B cell (primary cell): Measurements from ENCODE around the gene TCERG1L. TPM values are rescaled to one million over a fixed set of nuclear protein-coding genes. Genes with fewer than 3 reads are reported as not detected.

ENCODE experiments used
- ATAC-seq: fragments of 200-7000 bp; cut with Tn5 transposase; one replicate; pipeline ENCODE4 v1.10.0; 2021; ENCODE audit warnings: low read depth, mild to moderate bottlenecking, moderate number of reproducible peaks, moderate library complexity
- CTCF ChIA-PET: fragments of 350-600 bp; sonication (Branson Sonifier 250); formaldehyde crosslinking; loops from one replicate; lab custom pipeline; 2021; ENCODE audit warnings: antibody characterized with exemption, inconsistent platforms; lab: Charles Lee
- POLR2A ChIA-PET: fragments of 350-600 bp; sonication (Branson Sonifier 250); formaldehyde crosslinking; loops from one replicate; lab custom pipeline; 2021; ENCODE audit warnings: antibody characterized with exemption; lab: Charles Lee
- DNase-seq: peaks from one replicate; pipeline ENCODE4 v3.0.0; 2013
- H2AFZ ChIP-seq: 2 replicates; pipeline ENCODE4 v1.6.1; 2012; ENCODE audit warnings: mild to moderate bottlenecking, low read depth, low read length; ENCODE audit not compliant: insufficient read depth, poor library complexity, severe bottlenecking
- H3K27ac ChIP-seq, 2 donors: 1 replicate in 1 of 2; 2 replicates in 1 of 2; pipeline ENCODE4 v1.5.1; 2012 to 2013; ENCODE audit warnings: low read length in 2 of 2, mild to moderate bottlenecking in 2 of 2, moderate library complexity in 1 of 2
- H3K27me3 ChIP-seq, 4 experiments: fragments of 200-600 bp in 1 of 4; sonication (generic) in 1 of 4; replicated peaks in 1 of 4; 1 replicate in 2 of 4; 2 replicates in 2 of 4; pipeline versions ENCODE4 v1.6.1 to v1.7.0; 2013 to 2016; ENCODE audit warnings: low read length in 3 of 4, mild to moderate bottlenecking in 2 of 4, mixed read lengths in 1 of 4, moderate library complexity in 1 of 4; ENCODE audit not compliant: insufficient read depth in 4 of 4, control insufficient read depth in 3 of 4; ENCODE audit errors: control extremely low read depth in 1 of 4
- H3K36me3 ChIP-seq, 2 experiments: replicated peaks in 1 of 2; 1 replicate in 1 of 2; 2 replicates in 1 of 2; pipeline versions ENCODE4 v1.6.1 to v1.7.1; 2013; ENCODE audit warnings: low read length in 1 of 2; ENCODE audit not compliant: insufficient read depth in 2 of 2, control insufficient read depth in 1 of 2; ENCODE audit errors: control extremely low read depth in 1 of 2, extremely low read depth in 1 of 2
- H3K4me1 ChIP-seq, 2 donors: fragments of 200-600 bp in 1 of 2; sonication (generic) in 1 of 2; 1 replicate in 1 of 2; 2 replicates in 1 of 2; pipeline versions ENCODE4 v1.5.1 to v1.6.1; 2013 to 2017; ENCODE audit warnings: low read length in 2 of 2; ENCODE audit not compliant: control insufficient read depth in 2 of 2, insufficient read depth in 2 of 2
- H3K4me2 ChIP-seq: replicated peaks from 2 replicates; pipeline ENCODE3; 2012; ENCODE audit warnings: mild to moderate bottlenecking, low read depth, low read length; ENCODE audit not compliant: poor library complexity, severe bottlenecking
- H3K4me3 ChIP-seq, 5 experiments: fragments of 200-600 bp in 1 of 5; sonication (generic) in 1 of 5; 1 replicate in 3 of 5; 2 replicates in 2 of 5; pipeline versions ENCODE4 v1.5.1 to v1.7.0; 2011 to 2016; ENCODE audit warnings: low read length in 4 of 5, mild to moderate bottlenecking in 4 of 5, low read depth in 2 of 5, control low read depth in 1 of 5, moderate library complexity in 1 of 5; ENCODE audit not compliant: insufficient read depth in 1 of 5; ENCODE audit errors: control extremely low read depth in 1 of 5, extremely low read depth in 1 of 5
- H3K79me2 ChIP-seq: fragments of 200-600 bp; sonication (generic); one replicate; pipeline ENCODE4 v1.6.0; 2016; ENCODE audit warnings: low read length; ENCODE audit not compliant: control insufficient read depth, insufficient read depth
- H3K9ac ChIP-seq: fragments of 200-600 bp; sonication (generic); 2 replicates; pipeline ENCODE4 v1.6.1; 2017; ENCODE audit warnings: mild to moderate bottlenecking, low read length, moderate library complexity
- H3K9me3 ChIP-seq, 3 donors: one replicate each; pipeline versions ENCODE4 v1.6.1 to v1.7.1; 2013; ENCODE audit warnings: low read length in 2 of 3; ENCODE audit not compliant: control insufficient read depth in 2 of 3, insufficient read depth in 1 of 3; ENCODE audit errors: control extremely low read depth in 1 of 3
- H4K20me1 ChIP-seq: 2 replicates; pipeline ENCODE4 v1.6.0; 2012; ENCODE audit warnings: mild to moderate bottlenecking, low read length; ENCODE audit not compliant: insufficient read depth, control insufficient read depth, poor library complexity, severe bottlenecking
- H3K27ac Mint-ChIP-seq: one replicate; pipeline ENCODE4 v1.8.0; 2021; ENCODE audit warnings: mixed read lengths
- H3K27me3 Mint-ChIP-seq: one replicate; pipeline ENCODE4 v1.8.0; 2021; ENCODE audit warnings: mixed read lengths
- H3K4me1 Mint-ChIP-seq: one replicate; pipeline ENCODE4 v1.8.0; 2021; ENCODE audit warnings: mixed read lengths
- H3K4me3 Mint-ChIP-seq: one replicate; pipeline ENCODE4 v1.8.0; 2021; ENCODE audit warnings: mixed read lengths
- H3K9me3 Mint-ChIP-seq: one replicate; pipeline ENCODE4 v1.8.0; 2022; ENCODE audit warnings: mixed read lengths; ENCODE audit not compliant: insufficient read depth
- EZH2 ChIP-seq: IDR thresholded peaks from 2 replicates; pipeline ENCODE4 v1.6.1; 2012; ENCODE audit warnings: borderline replicate concordance, low read depth, mild to moderate bottlenecking, moderate library complexity, low read length; ENCODE audit not compliant: insufficient read depth, poor library complexity, severe bottlenecking
- WGBS: methylation state at CpG from one replicate; pipeline ENCODE4 v1.1.5; 2013; ENCODE audit warnings: missing lambda C conversion rate; ENCODE audit not compliant: insufficient coverage; 5-methylcytosine and 5-hydroxymethylcytosine counted together
- intact Hi-C: fragments of 100-400 bp; cut with micrococcal nuclease; formaldehyde crosslinking; loops from one replicate; pipeline ENCODE4 v1.10.0; 2022
- polyA plus RNA-seq: library from polyadenylated mRNA; depleted of rRNA; stranded (reverse); fragments of >200 nt; gene quantifications from 2 replicates; pipeline ENCODE4 v1.2.3, GENCODE V29; 2012
- total RNA-seq, 2 donors: library from RNA; stranded (reverse); fragments of 120-200 nt in 1 of 2; gene quantifications; 1 replicate in 1 of 2; 2 replicates in 1 of 2; pipeline versions ENCODE4 v1.2.3 to v1.2.4, GENCODE V29; 2013 to 2022
- TF ChIP-seq, protein P1 (sequence below): fragments of 200-600 bp; IDR thresholded peaks from one replicate; pipeline ENCODE4 v1.8.0; 2022; ENCODE audit warnings: antibody characterized with exemption, mild to moderate bottlenecking

TCERG1L gene
- total and polyA plus RNA-seq, 2 donors (not counting 1 experiment from before 2014, with no cell fraction given) = 0.10 TPM; not detected in 1

DNA sequence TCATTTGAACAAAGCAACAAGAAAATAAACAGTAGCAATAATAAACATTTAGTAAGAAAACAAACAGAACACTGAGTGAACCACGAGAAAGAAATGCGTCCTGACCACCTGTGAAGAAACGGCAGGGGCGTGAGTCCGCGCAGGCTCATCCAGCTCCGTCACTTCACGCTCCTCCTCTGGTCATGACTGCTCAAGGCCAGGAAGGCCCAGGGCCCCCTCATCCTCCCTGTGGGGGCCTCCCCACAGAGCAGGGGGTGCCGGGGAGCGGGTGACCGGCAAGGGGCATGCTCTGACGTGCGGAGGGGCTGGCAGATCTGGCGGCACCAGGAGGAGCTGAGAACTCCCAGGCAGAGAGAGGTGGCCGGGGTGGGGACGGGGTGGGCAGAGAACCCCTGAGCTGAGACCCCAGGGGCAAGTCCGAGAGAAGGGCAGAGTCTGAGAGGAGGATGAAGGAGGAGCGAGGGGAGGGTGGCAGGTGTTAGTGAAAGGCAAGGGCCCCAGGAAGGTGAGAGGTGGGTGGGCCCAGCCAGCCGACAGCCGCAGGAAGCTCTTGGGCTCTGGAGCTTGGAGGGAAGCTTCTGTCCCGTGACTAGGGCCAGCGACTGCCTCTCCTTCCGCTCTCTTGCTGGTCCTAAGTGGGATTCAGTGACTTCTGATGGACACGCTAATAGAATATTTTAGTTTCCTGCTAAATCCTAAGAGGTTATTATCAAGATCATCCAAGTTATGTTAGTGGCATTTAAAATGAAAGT is 223.9 kb downstream of the TCERG1L start:
- no peak overlapping the region for H3K4me2 ChIP-seq
- H3K36me3 ChIP-seq = no peaks in the 10 kb centered on the region
- Mint-ChIP-seq H3K4me3 (no peak overlapping the region), H3K9me3 (peaks cover 3% of the 10 kb centered on the region), H3K27ac (no peak overlapping the region), H3K4me1 (no peaks in the 10 kb centered on the region), H3K27me3 (no peaks in the 10 kb centered on the region)
- 90% methylated on average over 21 of the region's 24 CpGs for WGBS
- H4K20me1 ChIP-seq = no peaks in the 10 kb centered on the region
- peaks cover 0 to 53% (median 0%) of the 10 kb centered on the region in 3 donors for H3K9me3 ChIP-seq
- intact Hi-C loops = no loop called here
- no peak overlapping the region for H2AFZ ChIP-seq
- no peak overlapping the region for H3K9ac ChIP-seq
- no peaks in the 10 kb centered on the region for H3K27me3 ChIP-seq
- CTCF ChIA-PET = no interaction called here
- H3K4me3 ChIP-seq = no peak overlapping the region
- H3K79me2 ChIP-seq = no peaks in the 10 kb centered on the region
- no peak overlapping the region for H3K27ac ChIP-seq
- DNase-seq = no peak
- no peak for ATAC-seq
- TF ChIP-seq EZH2 = no peak
- TF ChIP-seq, protein P1, sequence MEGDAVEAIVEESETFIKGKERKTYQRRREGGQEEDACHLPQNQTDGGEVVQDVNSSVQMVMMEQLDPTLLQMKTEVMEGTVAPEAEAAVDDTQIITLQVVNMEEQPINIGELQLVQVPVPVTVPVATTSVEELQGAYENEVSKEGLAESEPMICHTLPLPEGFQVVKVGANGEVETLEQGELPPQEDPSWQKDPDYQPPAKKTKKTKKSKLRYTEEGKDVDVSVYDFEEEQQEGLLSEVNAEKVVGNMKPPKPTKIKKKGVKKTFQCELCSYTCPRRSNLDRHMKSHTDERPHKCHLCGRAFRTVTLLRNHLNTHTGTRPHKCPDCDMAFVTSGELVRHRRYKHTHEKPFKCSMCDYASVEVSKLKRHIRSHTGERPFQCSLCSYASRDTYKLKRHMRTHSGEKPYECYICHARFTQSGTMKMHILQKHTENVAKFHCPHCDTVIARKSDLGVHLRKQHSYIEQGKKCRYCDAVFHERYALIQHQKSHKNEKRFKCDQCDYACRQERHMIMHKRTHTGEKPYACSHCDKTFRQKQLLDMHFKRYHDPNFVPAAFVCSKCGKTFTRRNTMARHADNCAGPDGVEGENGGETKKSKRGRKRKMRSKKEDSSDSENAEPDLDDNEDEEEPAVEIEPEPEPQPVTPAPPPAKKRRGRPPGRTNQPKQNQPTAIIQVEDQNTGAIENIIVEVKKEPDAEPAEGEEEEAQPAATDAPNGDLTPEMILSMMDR = no peak
- POLR2A ChIA-PET = no interaction called here
- no peaks in the 10 kb centered on the region for H3K4me1 ChIP-seq

DNA sequence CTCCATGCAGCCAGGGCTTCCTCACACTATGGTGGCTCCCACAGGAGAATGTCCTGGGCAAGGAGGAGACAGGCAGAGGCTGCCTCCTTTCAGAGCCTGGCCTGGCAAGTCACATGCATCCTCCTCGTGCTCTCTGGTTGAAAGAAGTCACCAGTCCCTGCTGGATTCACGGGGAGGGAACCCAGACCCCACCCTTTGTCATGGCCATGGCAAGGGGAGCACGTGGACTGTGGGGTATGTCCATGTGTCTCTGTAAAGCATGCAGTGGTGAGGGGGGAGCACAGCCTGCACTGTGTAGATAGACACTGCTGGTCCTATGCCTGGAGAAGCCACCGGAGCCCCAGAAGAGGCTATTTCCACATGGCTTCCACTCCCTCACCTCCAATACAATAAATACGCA is 225.0 kb downstream of the TCERG1L start:
- Mint-ChIP-seq H3K4me1 (no peaks in the 10 kb centered on the region), H3K27me3 (no peaks in the 10 kb centered on the region), H3K4me3 (no peak overlapping the region), H3K9me3 (no peaks in the 10 kb centered on the region), H3K27ac (no peak overlapping the region)
- H3K36me3 ChIP-seq = no peaks in the 10 kb centered on the region
- H3K27me3 ChIP-seq = no peaks in the 10 kb centered on the region
- peaks cover 0 to 63% (median 0%) of the 10 kb centered on the region in 3 donors for H3K9me3 ChIP-seq
- TF ChIP-seq EZH2 = no peak
- TF ChIP-seq, protein P1 = no peak
- ChIA-PET POLR2A (no interaction called here), CTCF (no interaction called here)
- ATAC-seq = no peak
- WGBS = 65% methylated on average over 3 of the region's 5 CpGs
- intact Hi-C loops = no loop called here
- no peaks in the 10 kb centered on the region for H3K4me1 ChIP-seq
- H2AFZ ChIP-seq = no peak overlapping the region
- H3K79me2 ChIP-seq = no peaks in the 10 kb centered on the region
- no peaks in the 10 kb centered on the region for H4K20me1 ChIP-seq
- H3K9ac ChIP-seq = no peak overlapping the region
- H3K27ac ChIP-seq = no peak overlapping the region
- DNase-seq = no peak
- H3K4me2 ChIP-seq = no peak overlapping the region
- no peak overlapping the region for H3K4me3 ChIP-seq
